ENCODE data around the gene MRGPRF.

DNA sequence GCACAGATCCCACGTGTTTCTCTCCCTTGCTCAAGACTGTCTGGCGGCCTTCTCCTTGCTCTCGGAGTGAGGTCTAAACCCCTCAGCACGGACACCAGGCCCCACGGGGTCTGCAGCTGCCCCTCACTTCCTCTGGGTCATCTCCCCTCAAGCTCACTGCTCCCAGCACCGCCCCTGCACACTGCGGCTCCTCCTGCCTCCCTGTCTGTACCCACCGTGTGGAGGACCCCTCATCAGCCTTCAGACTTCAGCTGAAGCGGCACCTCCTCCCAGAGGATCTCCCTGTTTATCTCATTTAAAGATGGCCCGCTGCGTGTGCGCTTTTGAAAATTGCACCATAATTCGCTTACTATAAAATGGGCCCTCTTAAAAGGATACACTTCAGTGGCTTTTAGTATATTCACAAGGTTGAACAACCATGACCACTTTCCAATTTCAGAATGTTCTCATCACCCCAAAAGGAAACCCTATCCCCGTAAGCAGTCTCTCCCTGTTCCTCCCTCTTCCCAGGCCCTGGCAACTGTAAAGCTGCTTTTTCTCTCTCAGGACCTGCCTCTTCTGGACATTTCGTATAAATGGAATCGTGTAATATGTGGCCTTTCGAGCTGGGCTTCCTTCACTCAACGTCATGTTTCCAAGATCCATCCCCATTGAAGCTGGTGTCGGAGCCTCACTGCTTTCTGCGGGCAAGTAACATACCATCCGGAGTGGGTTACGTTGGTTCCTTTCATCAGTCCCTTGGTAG lies 21.2 kb upstream of the MRGPRF start:
- TF ChIP-seq, protein P1, sequence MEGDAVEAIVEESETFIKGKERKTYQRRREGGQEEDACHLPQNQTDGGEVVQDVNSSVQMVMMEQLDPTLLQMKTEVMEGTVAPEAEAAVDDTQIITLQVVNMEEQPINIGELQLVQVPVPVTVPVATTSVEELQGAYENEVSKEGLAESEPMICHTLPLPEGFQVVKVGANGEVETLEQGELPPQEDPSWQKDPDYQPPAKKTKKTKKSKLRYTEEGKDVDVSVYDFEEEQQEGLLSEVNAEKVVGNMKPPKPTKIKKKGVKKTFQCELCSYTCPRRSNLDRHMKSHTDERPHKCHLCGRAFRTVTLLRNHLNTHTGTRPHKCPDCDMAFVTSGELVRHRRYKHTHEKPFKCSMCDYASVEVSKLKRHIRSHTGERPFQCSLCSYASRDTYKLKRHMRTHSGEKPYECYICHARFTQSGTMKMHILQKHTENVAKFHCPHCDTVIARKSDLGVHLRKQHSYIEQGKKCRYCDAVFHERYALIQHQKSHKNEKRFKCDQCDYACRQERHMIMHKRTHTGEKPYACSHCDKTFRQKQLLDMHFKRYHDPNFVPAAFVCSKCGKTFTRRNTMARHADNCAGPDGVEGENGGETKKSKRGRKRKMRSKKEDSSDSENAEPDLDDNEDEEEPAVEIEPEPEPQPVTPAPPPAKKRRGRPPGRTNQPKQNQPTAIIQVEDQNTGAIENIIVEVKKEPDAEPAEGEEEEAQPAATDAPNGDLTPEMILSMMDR (IDR thresholded peaks at IDR 0.05; ENCODE audit: low read length): no peak
- no peak for TF ChIP-seq EZH2 (optimal IDR thresholded peaks at IDR 0.05; ENCODE audit: low read depth, low read length)

Data from MM.1S (cell line).